ENCODE results near the gene ATG2B.

Gene ATG2B

DNA sequence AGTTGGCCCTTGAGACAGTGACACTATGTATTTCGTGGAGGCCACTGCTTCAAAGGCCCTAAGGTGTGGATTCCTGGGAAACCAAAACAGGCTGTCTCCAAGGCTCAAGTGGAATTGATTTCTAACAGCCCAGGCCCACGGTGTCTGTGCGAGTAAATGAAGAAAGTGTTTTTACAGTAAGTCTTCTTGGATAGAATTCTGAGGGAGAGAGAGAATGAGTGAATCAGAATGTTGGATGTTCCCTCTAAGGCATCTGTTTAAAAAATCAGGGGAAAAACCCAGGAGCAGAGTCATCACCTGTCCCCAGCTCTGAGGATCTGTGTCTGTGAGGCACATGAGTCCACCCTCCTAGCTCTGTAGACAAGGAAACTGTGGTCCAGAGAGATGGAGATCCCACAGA lies 129.5 kb downstream of the ATG2B start:
- H3K4me3 ChIP-seq (ENCODE audit: low read length): no peak overlapping the region
- TF ChIP-seq ZNF274 (IDR thresholded peaks at IDR 0.05; ENCODE audit: low read depth, low read length): no peak

DNA sequence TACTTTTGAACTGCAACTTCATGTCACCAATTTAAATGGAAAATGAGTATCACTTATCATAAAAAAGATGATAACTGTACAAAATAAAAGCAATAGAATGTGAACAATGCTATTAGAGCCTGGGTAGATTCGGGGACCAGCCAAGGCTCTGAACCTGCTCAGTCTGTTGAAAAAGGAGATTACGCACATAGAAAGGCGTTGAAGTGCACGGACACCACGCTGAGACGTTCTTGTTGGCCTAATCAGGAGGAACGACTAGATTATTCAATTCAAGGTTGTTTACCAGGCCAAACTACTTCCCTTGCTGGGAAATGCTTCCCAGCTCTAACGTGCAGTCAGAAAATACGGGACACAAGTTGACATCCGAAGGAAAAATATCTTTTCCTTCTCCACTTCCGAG lies 130.6 kb downstream of the ATG2B start:
- no peak for TF ChIP-seq ZNF274 (IDR thresholded peaks at IDR 0.05; ENCODE audit: low read depth, low read length)
- no peak overlapping the region for H3K4me3 ChIP-seq (ENCODE audit: low read length)

DNA sequence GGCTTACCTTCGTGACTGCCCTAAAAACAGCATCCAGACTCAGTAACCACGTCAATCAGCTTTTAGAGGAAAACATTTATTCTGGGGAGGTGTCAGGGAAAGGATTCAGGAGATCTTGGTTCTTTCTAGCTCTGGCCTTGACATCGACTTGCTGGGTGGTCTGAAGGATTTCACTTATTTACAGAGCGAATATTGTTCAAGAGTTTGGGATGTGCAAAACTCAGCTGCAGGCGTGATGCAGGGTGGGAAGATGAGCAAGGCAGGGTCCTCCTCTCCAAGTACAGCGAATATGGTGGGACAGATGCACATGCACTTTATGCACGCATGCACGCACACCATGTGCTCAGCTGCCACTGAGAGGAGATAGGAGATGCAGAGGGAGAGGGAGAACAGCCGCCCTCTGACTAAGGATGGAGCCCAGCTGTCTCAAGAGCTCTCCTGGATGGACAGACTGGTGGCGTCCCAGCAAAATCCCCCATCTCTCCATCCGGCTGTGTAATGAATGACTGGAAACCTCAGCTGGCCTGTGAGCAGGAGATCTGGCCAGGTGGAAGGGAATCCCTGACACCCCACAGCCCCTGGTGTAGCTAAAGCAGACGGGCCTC lies 131.5 kb downstream of the ATG2B start:
- no peak for TF ChIP-seq ZNF274 (IDR thresholded peaks at IDR 0.05; ENCODE audit: low read depth, low read length)
- H3K4me3 ChIP-seq (ENCODE audit: low read length): no peak overlapping the region

DNA sequence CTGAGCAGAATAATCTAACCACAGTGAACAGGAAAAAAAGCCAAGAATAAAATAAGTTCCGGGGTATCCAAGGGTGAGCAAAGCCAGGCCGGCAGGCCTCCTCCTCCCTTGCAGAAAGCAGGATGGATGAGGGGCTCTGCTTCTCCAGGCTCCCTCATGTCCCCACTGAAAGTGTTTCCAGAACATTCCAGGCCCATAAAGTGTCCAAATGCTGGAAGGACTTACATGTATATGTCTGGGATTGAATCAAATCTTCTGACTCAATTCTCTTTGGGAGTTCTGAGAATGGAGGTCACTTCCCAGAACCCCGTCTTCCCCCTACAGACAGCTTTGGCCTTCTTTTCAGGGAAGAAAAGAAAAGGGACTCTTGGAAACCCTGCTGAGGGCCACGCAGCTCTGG lies 132.1 kb downstream of the ATG2B start:
- no peak for TF ChIP-seq ZNF274 (IDR thresholded peaks at IDR 0.05; ENCODE audit: low read depth, low read length)

DNA sequence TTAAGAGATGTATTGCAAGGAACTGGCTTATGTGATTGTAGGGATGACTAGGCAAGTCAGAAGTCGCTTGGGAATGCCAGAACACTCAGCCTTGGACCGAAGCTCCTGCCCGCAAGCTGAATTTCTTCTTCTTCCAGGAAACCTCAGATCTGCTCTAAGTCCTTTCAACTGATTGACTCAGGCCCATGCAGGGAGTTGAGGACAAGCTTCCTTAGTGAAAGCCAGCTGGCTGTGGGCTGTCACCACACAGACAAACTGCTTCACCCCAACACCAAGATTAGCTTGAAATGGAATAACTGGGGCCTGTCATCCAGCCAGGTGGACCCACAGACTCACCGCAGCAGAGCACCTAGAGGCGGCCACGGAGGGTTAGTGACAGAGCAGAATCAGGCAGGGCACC lies 133.8 kb downstream of the ATG2B start:
- no peak overlapping the region for H3K4me3 ChIP-seq (ENCODE audit: low read length)
- no peak for TF ChIP-seq ZNF274 (IDR thresholded peaks at IDR 0.05; ENCODE audit: low read depth, low read length)

More for the DNA sequence above, 132.1 kb downstream of the ATG2B start:
- H3K4me3 ChIP-seq (ENCODE audit: low read length): no peak overlapping the region

All from GM08714 (cell line).